K562 (cell line): ENCODE results near the gene MYBPHL.

Experiments
- BMI1 ChIP-seq: fragments of 150-350 bp; IDR thresholded peaks from 2 replicates; pipeline ENCODE4 v1.6.1; 2014; ENCODE audit warnings: low read length
- CTCF ChIP-seq, 3 experiments: IDR thresholded peaks in 2 of 3; conservative IDR thresholded peaks in 1 of 3; 2 replicates each; pipeline ENCODE4 v1.5.1; 2011 to 2012; ENCODE audit warnings: low read length in 3 of 3, mild to moderate bottlenecking in 3 of 3, control low read depth in 2 of 3, improper control_type of control experiment in 1 of 3, inconsistent platforms in 1 of 3, low read depth in 1 of 3, mixed read lengths in 1 of 3, moderate library complexity in 1 of 3; ENCODE audit not compliant: insufficient read depth in 2 of 3
- E4F1 ChIP-seq: fragments of 250-450 bp; sonication (Bioruptor Pico); IDR thresholded peaks from 2 replicates; pipeline ENCODE4 v1.5.0; 2021; ENCODE audit warnings: mild to moderate bottlenecking, borderline replicate concordance
- HDAC2 ChIP-seq: fragments of 450-650 bp; IDR thresholded peaks from 2 replicates; pipeline ENCODE4 v1.6.1; 2016; ENCODE audit warnings: mild to moderate bottlenecking
- HMGXB4 ChIP-seq: sonication (generic); formaldehyde crosslinking; IDR thresholded peaks from 2 replicates; pipeline ENCODE4 v1.8.1; 2023; ENCODE audit warnings: mild to moderate bottlenecking, missing genetic modification reagents
- JUND ChIP-seq, 2 experiments: IDR thresholded peaks; 2 replicates in 1 of 2; 3 replicates in 1 of 2; pipeline ENCODE4 v1.6.1; 2011; ENCODE audit warnings: borderline replicate concordance in 2 of 2, low read depth in 2 of 2, low read length in 2 of 2, improper control_type of control experiment in 1 of 2, missing biosample characterization in 1 of 2, missing genetic modification characterization in 1 of 2, missing genetic modification reagents in 1 of 2
- MAFG ChIP-seq: fragments of 450-650 bp; conservative IDR thresholded peaks from 2 replicates; pipeline ENCODE4 v1.6.1; 2016; ENCODE audit warnings: missing genetic modification characterization, missing compliant biosample characterization
- MBD1 ChIP-seq: fragments of 250-450 bp; sonication (Bioruptor Pico); IDR thresholded peaks from 2 replicates; pipeline ENCODE4 v1.8.0; 2022; ENCODE audit warnings: inconsistent platforms
- MEF2D ChIP-seq: conservative IDR thresholded peaks from 2 replicates; pipeline ENCODE4 v1.6.1; 2016; ENCODE audit warnings: low read depth, missing genetic modification characterization, missing compliant biosample characterization
- PCBP2 ChIP-seq: fragments of 200-400 bp; formaldehyde crosslinking; IDR thresholded peaks from 2 replicates; pipeline ENCODE4 v1.6.1; 2018; ENCODE audit warnings: low read length, low read depth, mild to moderate bottlenecking, moderate library complexity; ENCODE audit not compliant: poor library complexity, severe bottlenecking
- POLR2A ChIP-seq: fragments of 450-650 bp; conservative IDR thresholded peaks from 2 replicates; pipeline ENCODE4 v1.6.1; 2016
- RNF2 ChIP-seq: sonication (generic); IDR thresholded peaks from 2 replicates; pipeline ENCODE4 v1.6.1; 2016
- ZBTB11 ChIP-seq, 3 experiments: fragments of 200-800 bp in 1 of 3; fragments of 250-450 bp in 1 of 3; fragments of 450-650 bp in 1 of 3; sonication (Bioruptor Pico) in 1 of 3; sonication (Bioruptor generic) in 1 of 3; formaldehyde crosslinking in 1 of 3; IDR thresholded peaks; 2 replicates each; pipeline versions ENCODE4 v1.6.1 to v1.8.0; 2016 to 2022; ENCODE audit warnings: mild to moderate bottlenecking in 2 of 3, missing genetic modification characterization in 2 of 3, missing compliant biosample characterization in 1 of 3, moderate library complexity in 1 of 3
- ZC3H4 ChIP-seq: sonication (generic); formaldehyde crosslinking; IDR thresholded peaks from 2 replicates; pipeline ENCODE4 v1.9.0; 2021; ENCODE audit warnings: missing genetic modification reagents, borderline replicate concordance

GRCh38 chr1:109341944-109342930, 35.4 kb upstream of the MYBPHL start:
- TF ChIP-seq ZBTB11 (CRISPR knock-in tag; IDR thresholded peaks at IDR 0.05) = no peak
- TF ChIP-seq CTCF (IDR thresholded peaks at IDR 0.05 in 2 of 3, conservative IDR thresholded peaks at IDR 0.05 in 1 of 3; ENCODE audit: insufficient read depth in 2 of 3, low read depth in 1 of 3, low read length in 3 of 3) = no peak
- no peak for TF ChIP-seq HMGXB4 (CRISPR knock-in tag)
- no peak for TF ChIP-seq POLR2A
- no peak for TF ChIP-seq MBD1 (CRISPR knock-in tag)
- TF ChIP-seq HDAC2 = no peak
- TF ChIP-seq BMI1 = no peak
- TF ChIP-seq MEF2D (tag) = no peak
- no peak for TF ChIP-seq MAFG (tag)
- no peak for TF ChIP-seq RNF2
- TF ChIP-seq E4F1 (CRISPR knock-in tag) = no peak
- TF ChIP-seq JUND (IDR thresholded peaks at IDR 0.05; ENCODE audit: borderline replicate concordance, low read depth, low read length) = no peak
- no peak for TF ChIP-seq JUND (tag; IDR thresholded peaks at IDR 0.05; ENCODE audit: borderline replicate concordance, low read depth, low read length)
- no peak for TF ChIP-seq ZC3H4 (CRISPR knock-in tag)
- no peak for TF ChIP-seq PCBP2
